HepG2 (cell line): ENCODE results near the gene ANKIB1. TPM values are rescaled to one million over a fixed set of nuclear protein-coding genes. Genes with fewer than 3 reads are reported as not detected.

Source experiments
- DNMT1 ChIP-seq: sonication (generic); formaldehyde crosslinking; IDR thresholded peaks from 2 replicates; pipeline ENCODE4 v1.5.1; 2020; ENCODE audit warnings: mild to moderate bottlenecking, missing genetic modification reagents
- ELF4 ChIP-seq: sonication (generic); formaldehyde crosslinking; IDR thresholded peaks from 2 replicates; pipeline ENCODE4 v1.5.0; 2020; ENCODE audit warnings: missing genetic modification reagents, mild to moderate bottlenecking, moderate library complexity, borderline replicate concordance
- HOXA9 ChIP-seq: sonication (generic); formaldehyde crosslinking; IDR thresholded peaks from 2 replicates; pipeline ENCODE4 v1.8.1; 2022; ENCODE audit warnings: missing genetic modification reagents, mild to moderate bottlenecking, moderate library complexity, borderline replicate concordance
- KDM4B ChIP-seq: sonication (generic); formaldehyde crosslinking; IDR thresholded peaks from 2 replicates; pipeline ENCODE4 v1.4.0; 2020; ENCODE audit warnings: missing genetic modification reagents
- KDM5A ChIP-seq: fragments of 200-600 bp; sonication (generic); IDR thresholded peaks from 2 replicates; pipeline ENCODE4 v1.7.0; 2018; ENCODE audit warnings: antibody characterized with exemption, mild to moderate bottlenecking, low read length, borderline replicate concordance
- KLF16 ChIP-seq, 2 experiments: sonication (generic) in 1 of 2; formaldehyde crosslinking in 1 of 2; IDR thresholded peaks; 2 replicates each; pipeline versions ENCODE4 v1.6.1 to v1.8.0; 2016 to 2023; ENCODE audit warnings: missing genetic modification reagents in 2 of 2, missing compliant biosample characterization in 1 of 2
- LCORL ChIP-seq, 2 experiments: fragments of 450-650 bp in 1 of 2; sonication (generic) in 1 of 2; formaldehyde crosslinking in 1 of 2; IDR thresholded peaks; 2 replicates each; pipeline versions ENCODE4 v1.5.0 to v1.6.1; 2017 to 2020; ENCODE audit warnings: antibody characterized with exemption in 1 of 2, missing genetic modification reagents in 1 of 2
- MAZ ChIP-seq, 2 experiments: sonication (generic) in 1 of 2; formaldehyde crosslinking in 1 of 2; IDR thresholded peaks; 2 replicates each; pipeline versions ENCODE4 v1.5.0 to v1.6.1; 2012 to 2020; ENCODE audit warnings: low read depth in 2 of 2, mild to moderate bottlenecking in 2 of 2, borderline replicate concordance in 1 of 2, improper control_type of control experiment in 1 of 2, low read length in 1 of 2, missing genetic modification reagents in 1 of 2, moderate library complexity in 1 of 2
- MEIS2 ChIP-seq: sonication (generic); formaldehyde crosslinking; IDR thresholded peaks from 2 replicates; pipeline ENCODE4 v1.9.0; 2021; ENCODE audit warnings: mild to moderate bottlenecking, missing genetic modification reagents
- MXI1 ChIP-seq: IDR thresholded peaks from 3 replicates; pipeline ENCODE4 v1.6.1; 2012; ENCODE audit warnings: low read depth, low read length, inconsistent platforms, borderline replicate concordance
- NCOA5 ChIP-seq: sonication (generic); formaldehyde crosslinking; IDR thresholded peaks from 2 replicates; pipeline ENCODE4 v1.4.0; 2020; ENCODE audit warnings: missing genetic modification reagents
- PPARG ChIP-seq: conservative IDR thresholded peaks from 2 replicates; pipeline ENCODE4 v1.6.1; 2016; ENCODE audit warnings: missing biosample characterization, missing genetic modification reagents
- RAD21 ChIP-seq: fragments of 450-650 bp; formaldehyde crosslinking; IDR thresholded peaks from 2 replicates; pipeline ENCODE4 v1.5.0; 2020; ENCODE audit warnings: mild to moderate bottlenecking
- RELA ChIP-seq: sonication (generic); formaldehyde crosslinking; IDR thresholded peaks from 2 replicates; pipeline ENCODE4 v1.4.0; 2020; ENCODE audit warnings: missing genetic modification reagents
- TGIF2 ChIP-seq: IDR thresholded peaks from 2 replicates; pipeline ENCODE4 v1.6.1; 2016; ENCODE audit warnings: control low read depth, missing compliant biosample characterization
- THAP11 ChIP-seq: IDR thresholded peaks from 2 replicates; pipeline ENCODE4 v1.6.1; 2016; ENCODE audit warnings: missing biosample characterization, missing genetic modification reagents
- ZBTB21 ChIP-seq: sonication (generic); formaldehyde crosslinking; IDR thresholded peaks from 2 replicates; pipeline ENCODE4 v1.4.0; 2020; ENCODE audit warnings: missing genetic modification reagents
- ZFP36L1 ChIP-seq: sonication (generic); formaldehyde crosslinking; IDR thresholded peaks from 2 replicates; pipeline ENCODE4 v1.8.0; 2022; ENCODE audit warnings: mild to moderate bottlenecking, missing genetic modification reagents, moderate library complexity
- ZNF20 ChIP-seq: sonication (generic); formaldehyde crosslinking; IDR thresholded peaks from 2 replicates; pipeline ENCODE4 v1.4.0; 2020; ENCODE audit warnings: mild to moderate bottlenecking, moderate library complexity, missing genetic modification reagents
- ZNF350 ChIP-seq: sonication (generic); formaldehyde crosslinking; IDR thresholded peaks from 2 replicates; pipeline ENCODE4 v1.4.0; 2020; ENCODE audit warnings: mild to moderate bottlenecking, low read depth, missing genetic modification reagents, borderline replicate concordance
- ZNF546 ChIP-seq: sonication (generic); formaldehyde crosslinking; conservative IDR thresholded peaks from 2 replicates; pipeline ENCODE4 v1.8.1; 2023; ENCODE audit warnings: mild to moderate bottlenecking, missing genetic modification reagents
- ZNF709 ChIP-seq: sonication (generic); formaldehyde crosslinking; IDR thresholded peaks from 2 replicates; pipeline ENCODE4 v1.5.0; 2020; ENCODE audit warnings: mild to moderate bottlenecking, missing genetic modification reagents
- ZNF766 ChIP-seq: sonication (generic); formaldehyde crosslinking; IDR thresholded peaks from 2 replicates; pipeline ENCODE4 v1.5.0; 2020; ENCODE audit warnings: missing genetic modification reagents, borderline replicate concordance
- ZSCAN20 ChIP-seq: sonication (generic); formaldehyde crosslinking; IDR thresholded peaks from 2 replicates; pipeline ENCODE4 v1.4.0; 2020; ENCODE audit warnings: missing genetic modification reagents, mild to moderate bottlenecking, borderline replicate concordance
- polyA plus RNA-seq, 8 experiments: library from polyadenylated mRNA; depleted of rRNA in 3 of 8; stranded (reverse) in 7 of 8; unstranded in 1 of 8; fragments of >200 nt; fragmentation: Illumina TruSeq in 4 of 8; extraction: Trizol in 4 of 8; gene quantifications; 2 replicates each; pipeline versions ENCODE4 v1.2.1 to v1.2.3, GENCODE V29; 2011 to 2016; ENCODE audit warnings: low read depth in 4 of 8, missing spikeins in 1 of 8, mixed read lengths in 1 of 8; ENCODE audit not compliant: insufficient read depth in 1 of 8
- total RNA-seq, 5 experiments: library from RNA; depleted of rRNA; stranded (reverse); fragments of >200 nt; fragmentation: Illumina TruSeq; extraction: Trizol; gene quantifications; 2 replicates each; pipeline ENCODE4 v1.2.3, GENCODE V29; 2016; ENCODE audit warnings: low read depth in 1 of 5
- TF ChIP-seq, protein P1 (sequence below): sonication (generic); formaldehyde crosslinking; IDR thresholded peaks from 2 replicates; pipeline ENCODE4 v1.8.1; 2023; ENCODE audit warnings: missing genetic modification reagents, inconsistent platforms, borderline replicate concordance
- TF ChIP-seq, protein P2 (sequence below): sonication (generic); formaldehyde crosslinking; IDR thresholded peaks from 2 replicates; pipeline ENCODE4 v1.8.1; 2023; ENCODE audit warnings: mild to moderate bottlenecking, inconsistent platforms, moderate library complexity, missing genetic modification reagents, borderline replicate concordance

Gene ANKIB1
- total and polyA plus RNA-seq, 2 of the 13 experiments (the other 11 are each of a cell fraction or from before 2014, with no cell fraction given): 28.7 to 29.6 TPM

DNA sequence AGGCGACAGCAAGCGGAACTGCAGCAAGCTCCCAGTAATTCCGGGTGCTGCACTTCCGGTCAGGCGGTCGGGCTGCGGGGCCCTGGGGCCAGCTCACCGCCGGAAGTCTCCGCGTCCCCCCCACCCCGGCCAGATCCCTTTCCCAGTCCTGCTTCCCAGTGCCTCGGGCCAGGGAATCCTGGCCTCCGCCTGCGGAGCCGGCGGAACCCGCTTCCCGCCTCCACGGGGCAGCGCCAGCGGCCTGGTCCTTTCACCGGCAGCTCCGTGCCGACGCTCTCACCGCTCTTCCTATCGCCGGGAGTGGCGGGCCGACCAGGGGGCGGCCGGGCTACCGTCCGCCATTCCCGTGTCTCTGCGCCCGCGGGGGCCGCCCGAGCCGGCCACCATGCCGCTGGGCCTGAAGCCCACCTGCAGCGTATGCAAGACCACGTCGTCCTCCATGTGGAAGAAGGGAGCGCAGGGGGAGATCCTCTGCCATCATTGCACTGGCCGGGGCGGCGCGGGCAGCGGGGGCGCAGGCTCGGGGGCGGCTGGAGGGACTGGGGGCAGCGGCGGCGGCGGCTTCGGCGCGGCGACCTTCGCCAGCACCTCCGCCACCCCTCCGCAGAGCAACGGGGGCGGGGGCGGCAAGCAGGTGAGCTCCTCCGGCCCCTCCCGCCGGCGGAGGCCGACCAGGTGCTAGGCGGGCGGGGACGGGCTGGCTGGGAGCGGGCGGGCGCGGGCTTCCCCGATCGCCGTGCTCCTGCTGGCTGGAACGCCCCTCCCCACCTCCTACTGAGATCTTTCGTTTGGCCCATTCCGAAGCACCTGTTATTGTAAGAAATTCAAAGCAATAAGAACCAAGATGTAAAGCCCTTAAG, 201.8 kb downstream of the ANKIB1 start, which contains the start of gene GATAD1 (continued):
- TF ChIP-seq ZNF766 (CRISPR knock-in tag): peak; percentile 76
- TF ChIP-seq, protein P1, sequence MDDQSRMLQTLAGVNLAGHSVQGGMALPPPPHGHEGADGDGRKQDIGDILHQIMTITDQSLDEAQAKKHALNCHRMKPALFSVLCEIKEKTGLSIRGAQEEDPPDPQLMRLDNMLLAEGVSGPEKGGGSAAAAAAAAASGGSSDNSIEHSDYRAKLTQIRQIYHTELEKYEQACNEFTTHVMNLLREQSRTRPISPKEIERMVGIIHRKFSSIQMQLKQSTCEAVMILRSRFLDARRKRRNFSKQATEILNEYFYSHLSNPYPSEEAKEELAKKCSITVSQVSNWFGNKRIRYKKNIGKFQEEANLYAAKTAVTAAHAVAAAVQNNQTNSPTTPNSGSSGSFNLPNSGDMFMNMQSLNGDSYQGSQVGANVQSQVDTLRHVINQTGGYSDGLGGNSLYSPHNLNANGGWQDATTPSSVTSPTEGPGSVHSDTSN (CRISPR knock-in tag): 0 out of 2 replicates have a peak, but pooled peaks have one; percentile 53
- no peak for TF ChIP-seq ZNF20 (CRISPR knock-in tag)
- peak; percentile 61; the same call in 1 of the 2 replicates for TF ChIP-seq ZNF709 (CRISPR knock-in tag)
- peak; percentile 92 for TF ChIP-seq RAD21 (CRISPR knock-in tag)
- 0 out of 2 replicates have a peak, but pooled peaks have one; percentile 38 for TF ChIP-seq MEIS2 (CRISPR knock-in tag)
- TF ChIP-seq RELA: no peak
- no peak for TF ChIP-seq LCORL (IDR thresholded peaks at IDR 0.05)
- TF ChIP-seq LCORL (CRISPR knock-in tag; IDR thresholded peaks at IDR 0.05): peak; percentile 21; the same call in 1 of the 2 replicates
- TF ChIP-seq KDM5A: peak; percentile 42; the same call in 1 of the 2 replicates
- TF ChIP-seq NCOA5 (CRISPR knock-in tag): no peak
- TF ChIP-seq PPARG (CRISPR knock-in tag): peak; percentile 53; the same call in 1 of the 2 replicates
- TF ChIP-seq, protein P2, sequence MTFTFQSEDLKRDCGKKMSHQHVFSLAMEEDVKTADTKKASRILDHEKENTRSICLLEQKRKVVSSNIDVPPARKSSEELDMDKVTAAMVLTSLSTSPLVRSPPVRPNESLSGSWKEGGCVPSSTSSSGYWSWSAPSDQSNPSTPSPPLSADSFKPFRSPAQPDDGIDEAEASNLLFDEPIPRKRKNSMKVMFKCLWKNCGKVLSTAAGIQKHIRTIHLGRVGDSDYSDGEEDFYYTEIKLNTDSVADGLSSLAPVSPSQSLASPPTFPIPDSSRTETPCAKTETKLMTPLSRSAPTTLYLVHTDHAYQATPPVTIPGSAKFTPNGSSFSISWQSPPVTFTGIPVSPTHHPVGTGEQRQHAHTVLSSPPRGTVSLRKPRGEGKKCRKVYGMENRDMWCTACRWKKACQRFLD (CRISPR knock-in tag): 0 out of 2 replicates have a peak, but pooled peaks have one; percentile 57
- TF ChIP-seq HOXA9 (CRISPR knock-in tag): no peak
- no peak for TF ChIP-seq DNMT1 (CRISPR knock-in tag)
- TF ChIP-seq KDM4B (CRISPR knock-in tag): no peak
- peak; percentile 80 for TF ChIP-seq THAP11
- peak; percentile 69; the same call in 1 of the 2 replicates for TF ChIP-seq ZSCAN20 (CRISPR knock-in tag)
- TF ChIP-seq ELF4 (CRISPR knock-in tag): peak; percentile 88; the same call in 1 of the 2 replicates
- TF ChIP-seq ZNF546: no peak; the same call in 1 of the 2 replicates
- peak; percentile 53; the same call in 1 of the 2 replicates for TF ChIP-seq TGIF2
- TF ChIP-seq ZNF350 (CRISPR knock-in tag): peak; percentile 68; the same call in 1 of the 2 replicates
- TF ChIP-seq MAZ (IDR thresholded peaks at IDR 0.05; ENCODE audit: borderline replicate concordance, low read depth, low read length): peak; percentile 89
- TF ChIP-seq MAZ (CRISPR knock-in tag; IDR thresholded peaks at IDR 0.05; ENCODE audit: low read depth): peak; percentile 86
- TF ChIP-seq ZFP36L1 (CRISPR knock-in tag): no peak
- TF ChIP-seq ZBTB21: peak; percentile 14; the same call in 1 of the 2 replicates
- TF ChIP-seq MXI1: peak; percentile 69; the same call in 1 of the 3 replicates
- TF ChIP-seq KLF16 (CRISPR knock-in tag; IDR thresholded peaks at IDR 0.05): peak in 1 of 2 experiments; percentile 75; a peak in 1 of 4 replicates
